GM21390 (cell line): ENCODE data around the gene PRR20A.
"Not testable (repeated sequence)": the region's sequence is repeated elsewhere in the genome, so short reads cannot be mapped to it uniquely, and the experiment has no call there.

Experiments used
- ATAC-seq: cut with Tn5 transposase; IDR thresholded peaks from one replicate; pipeline ENCODE4 v1.9.1; 2021; ENCODE audit not compliant: unreplicated experiment

The PRR20A gene

GRCh38 chr13:57140235-57140968, at the start of gene PRR20A:
TSS of gene PRR20A (plus strand) at chr13:57140918. CDS start at chr13:57141305, 387 bp downstream.
- not testable (repeated sequence) for ATAC-seq

GRCh38 chr13:57114945-57115344, 25.8 kb upstream of the PRR20A start:
- ATAC-seq, result no peak

DNA sequence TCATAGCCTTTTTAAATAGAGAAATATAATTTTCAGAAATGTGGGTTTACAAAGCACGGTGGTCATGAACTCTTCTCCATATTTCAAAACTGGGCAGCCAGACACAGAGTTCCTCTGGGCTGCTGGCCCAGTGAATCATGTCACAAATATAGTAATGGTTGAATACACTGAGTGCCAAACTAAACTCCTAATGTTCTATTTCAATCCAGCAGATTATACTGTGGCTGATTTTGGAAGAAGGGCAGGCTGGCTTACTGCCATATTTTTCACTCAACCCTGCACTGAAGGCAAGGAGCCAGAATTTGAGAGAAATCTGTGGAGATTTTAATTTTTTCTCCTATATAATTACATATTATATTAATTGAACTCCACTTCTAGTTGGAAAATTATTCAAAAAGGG, 17.0 kb upstream of the PRR20A start:
- ATAC-seq, result no peak

GRCh38 chr13:57128909-57129308, 11.8 kb upstream of the PRR20A start:
- ATAC-seq, result no peak

DNA sequence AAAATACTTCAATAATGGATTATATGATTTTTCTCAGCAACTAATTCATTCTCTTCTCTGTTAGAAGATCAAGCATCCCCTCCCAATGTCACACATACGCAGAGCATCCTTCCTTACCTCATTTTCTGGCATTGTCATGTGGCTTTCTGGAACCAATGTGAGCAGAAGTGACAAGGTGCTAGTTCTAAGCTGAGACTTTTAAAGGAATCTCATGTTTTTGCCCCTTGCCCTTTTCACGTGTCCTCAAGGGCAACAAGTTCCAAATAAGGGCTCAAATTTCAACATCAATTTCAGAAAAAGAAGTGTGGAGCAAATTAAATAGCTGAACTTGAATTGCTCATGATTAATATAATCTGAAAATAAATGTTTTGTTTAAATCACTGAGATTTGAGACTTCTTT, 4.6 kb upstream of the PRR20A start:
- no peak for ATAC-seq

DNA sequence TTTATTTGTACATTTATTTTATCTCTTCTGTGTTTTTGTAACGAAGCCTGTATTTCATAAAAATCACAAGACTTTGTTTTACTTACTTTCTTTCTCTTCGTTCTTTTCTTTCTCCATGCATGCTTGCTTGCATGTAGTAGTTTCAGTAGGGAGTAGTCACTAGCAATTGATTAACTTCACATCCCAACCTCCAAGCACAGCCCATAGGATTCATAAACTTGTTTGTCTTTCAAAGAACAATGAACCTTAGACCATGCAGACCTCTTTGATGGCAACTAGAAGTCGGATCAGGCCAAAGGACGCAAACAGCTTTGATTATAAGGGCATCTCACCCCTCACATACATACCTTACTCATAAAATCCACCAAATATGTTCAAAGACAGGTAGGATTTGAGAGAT, 3.1 kb upstream of the PRR20A start:
- ATAC-seq, result no peak

DNA sequence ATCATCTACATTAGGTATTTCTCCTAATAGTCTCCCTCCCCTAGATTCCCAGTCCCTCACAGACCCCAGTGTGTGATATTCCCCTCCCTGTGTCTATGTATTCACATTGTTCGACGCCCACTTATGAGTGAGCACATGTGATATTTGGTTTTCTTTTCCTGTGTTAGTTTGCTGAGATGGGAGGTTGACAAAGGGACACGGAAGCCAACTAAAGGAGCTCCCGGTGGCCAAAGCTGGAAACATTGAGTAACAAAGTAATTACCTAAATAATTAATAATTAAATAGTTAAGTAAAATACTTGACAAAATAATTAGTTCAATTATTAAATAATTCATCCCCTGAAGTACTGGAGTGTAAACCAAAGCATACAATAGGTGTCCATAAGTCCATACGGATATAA, 1.7 kb upstream of the PRR20A start:
- no peak for ATAC-seq

DNA sequence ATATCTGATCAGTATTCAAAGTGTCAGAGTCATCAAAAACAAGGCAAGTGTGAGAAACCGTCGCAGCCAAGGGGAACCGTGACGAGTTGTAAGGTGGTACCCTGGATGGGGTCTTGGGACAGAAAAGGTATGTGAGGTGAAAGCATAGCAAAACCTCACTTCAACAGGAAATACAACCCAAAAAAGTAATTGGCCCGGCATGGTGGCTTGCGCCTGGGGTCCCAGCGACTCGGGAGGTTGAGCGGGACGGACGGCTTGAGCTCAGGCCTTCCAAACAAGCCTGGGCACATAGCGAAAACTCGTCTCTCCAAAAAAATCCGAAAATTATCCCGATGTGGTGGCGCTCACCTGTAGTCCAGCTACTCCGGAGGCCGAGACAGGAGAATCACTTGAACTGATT, 937 bp upstream of the PRR20A start:
- not testable (repeated sequence) for ATAC-seq

DNA sequence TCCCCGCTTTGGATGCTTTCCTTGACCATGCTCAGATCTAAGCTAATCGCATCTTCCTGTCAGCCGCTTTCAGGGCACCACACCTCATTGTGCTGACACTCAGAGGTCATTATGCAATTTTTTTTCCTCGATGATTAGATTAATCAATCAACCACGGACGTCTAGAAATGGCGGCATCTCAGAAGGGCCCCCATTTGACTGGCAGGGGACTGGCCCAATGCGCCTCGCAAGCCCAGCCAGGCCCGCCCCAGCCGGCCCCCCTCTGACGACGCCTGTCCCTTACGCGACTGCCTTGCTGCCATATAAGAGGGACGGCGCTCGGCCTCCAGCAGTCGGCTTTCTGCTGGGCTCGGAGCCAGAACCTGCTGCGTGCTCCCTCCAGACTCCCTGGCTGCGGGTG, 6.5 kb downstream of the PRR20A start, which contains the start of gene PRR20B:
Gene PRR20B, plus strand, starts transcription at position 301 of the 400 bp plus-strand sequence. CDS start 387 bp downstream, outside the sequence.
- ATAC-seq, result not testable (repeated sequence)

DNA sequence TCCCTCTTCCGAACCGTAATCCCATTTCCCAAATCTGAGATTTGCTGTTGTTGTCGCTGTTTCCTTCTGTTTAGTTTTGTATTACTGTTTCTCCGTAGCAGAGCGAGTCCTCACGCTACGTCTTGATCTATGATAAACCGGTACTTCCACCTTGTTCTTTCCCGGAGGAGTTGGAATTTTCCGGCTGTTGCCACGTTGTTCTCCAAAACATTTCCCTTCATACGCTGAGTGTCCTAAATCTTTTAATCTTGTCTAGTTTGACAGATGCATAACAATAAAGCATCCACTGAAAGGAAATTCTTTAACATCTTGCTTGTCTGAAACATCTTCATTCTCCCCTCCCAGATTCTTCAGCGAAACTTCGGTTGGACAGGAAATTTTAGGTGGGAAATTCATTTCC, 7.4 kb downstream of the PRR20A start:
- ATAC-seq, result not testable (repeated sequence)

GRCh38 chr13:57153761-57154160, 13.0 kb downstream of the PRR20A start, which contains the start of gene PRR20C:
TSS of gene PRR20C (plus strand) at chr13:57154061. CDS start at chr13:57154448, 387 bp downstream.
- not testable (repeated sequence) for ATAC-seq

- ATAC-seq, result not testable (repeated sequence)
These were observed 19.6 kb downstream of the PRR20A start, which contains the start of gene PRR20D for GRCh38 chr13:57160332-57160731. TSS of gene PRR20D (plus strand) at chr13:57160632. CDS start at chr13:57161019, 387 bp downstream.

DNA sequence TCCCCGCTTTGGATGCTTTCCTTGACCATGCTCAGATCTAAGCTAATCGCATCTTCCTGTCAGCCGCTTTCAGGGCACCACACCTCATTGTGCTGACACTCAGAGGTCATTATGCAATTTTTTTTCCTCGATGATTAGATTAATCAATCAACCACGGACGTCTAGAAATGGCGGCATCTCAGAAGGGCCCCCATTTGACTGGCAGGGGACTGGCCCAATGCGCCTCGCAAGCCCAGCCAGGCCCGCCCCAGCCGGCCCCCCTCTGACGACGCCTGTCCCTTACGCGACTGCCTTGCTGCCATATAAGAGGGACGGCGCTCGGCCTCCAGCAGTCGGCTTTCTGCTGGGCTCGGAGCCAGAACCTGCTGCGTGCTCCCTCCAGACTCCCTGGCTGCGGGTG, 26.2 kb downstream of the PRR20A start, which contains the start of gene PRR20E:
Gene PRR20E, plus strand, starts transcription at position 301 of the 400 bp plus-strand sequence. CDS start 387 bp downstream, outside the sequence.
- ATAC-seq, result not testable (repeated sequence)

DNA sequence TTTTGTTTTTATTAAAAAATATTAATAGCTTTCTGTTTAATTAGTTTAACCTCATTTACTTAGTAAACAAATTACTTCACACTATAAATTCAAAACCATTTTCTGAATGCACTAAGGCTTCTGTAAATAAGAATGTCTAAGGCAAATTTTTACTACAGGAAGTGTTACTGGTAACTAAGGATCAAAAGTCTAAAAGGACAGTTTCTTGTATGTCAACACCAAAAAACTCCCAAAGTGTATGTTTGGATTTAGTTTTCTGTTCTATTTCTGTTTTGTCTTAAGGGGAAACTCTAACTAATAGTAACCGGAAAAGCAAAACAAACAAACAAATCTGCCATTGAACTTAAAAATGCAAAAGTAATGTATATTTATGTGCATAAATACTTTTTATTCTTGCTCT, 50.9 kb downstream of the PRR20A start:
- no peak for ATAC-seq
